ENCODE data around the gene PHACTR3.
"Not testable (repeated sequence)": the region's sequence is repeated elsewhere in the genome, so short reads cannot be mapped to it uniquely, and the experiment has no call there.

Gene PHACTR3

DNA sequence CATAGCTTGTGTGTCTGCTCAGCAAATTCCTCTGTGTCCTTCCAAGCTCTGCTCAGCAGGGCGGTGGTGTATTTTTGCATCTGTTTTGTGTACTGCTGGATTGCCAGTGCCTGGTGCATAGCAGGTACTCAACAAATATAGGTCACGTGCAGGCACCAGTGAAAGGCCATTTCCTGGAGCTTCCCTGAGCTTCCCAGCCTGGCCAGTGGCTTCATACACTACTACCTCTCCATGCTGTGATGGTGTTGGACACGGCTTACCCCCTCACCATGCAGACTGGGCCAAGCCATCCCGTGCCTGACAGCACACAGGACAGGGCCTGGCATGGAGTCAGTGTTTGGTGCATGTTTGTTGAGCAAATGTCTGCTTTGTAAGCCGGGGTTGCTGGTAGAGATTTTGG is 7.7 kb upstream of the PHACTR3 start:
- no peak for DNase-seq

DNA sequence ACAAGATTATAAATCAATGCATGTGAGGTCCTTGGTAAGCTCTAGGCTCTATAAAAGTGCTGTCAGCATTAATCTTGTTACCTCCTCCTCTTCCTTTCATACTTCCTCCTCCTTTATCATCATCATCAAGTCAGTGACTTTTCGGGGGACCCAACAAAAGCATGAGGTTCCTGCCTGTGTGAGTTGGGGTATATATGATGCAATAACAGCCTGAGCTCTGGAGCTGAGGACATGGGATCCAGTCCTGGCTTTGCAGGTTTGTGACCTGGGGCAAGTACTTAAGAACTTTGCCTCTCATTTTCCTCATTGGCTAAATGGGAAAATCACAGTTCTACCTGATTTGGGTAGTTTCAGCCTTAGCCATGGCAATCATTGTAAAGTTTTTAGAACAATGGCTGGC is 7.1 kb upstream of the PHACTR3 start:
- no peak for DNase-seq

DNA sequence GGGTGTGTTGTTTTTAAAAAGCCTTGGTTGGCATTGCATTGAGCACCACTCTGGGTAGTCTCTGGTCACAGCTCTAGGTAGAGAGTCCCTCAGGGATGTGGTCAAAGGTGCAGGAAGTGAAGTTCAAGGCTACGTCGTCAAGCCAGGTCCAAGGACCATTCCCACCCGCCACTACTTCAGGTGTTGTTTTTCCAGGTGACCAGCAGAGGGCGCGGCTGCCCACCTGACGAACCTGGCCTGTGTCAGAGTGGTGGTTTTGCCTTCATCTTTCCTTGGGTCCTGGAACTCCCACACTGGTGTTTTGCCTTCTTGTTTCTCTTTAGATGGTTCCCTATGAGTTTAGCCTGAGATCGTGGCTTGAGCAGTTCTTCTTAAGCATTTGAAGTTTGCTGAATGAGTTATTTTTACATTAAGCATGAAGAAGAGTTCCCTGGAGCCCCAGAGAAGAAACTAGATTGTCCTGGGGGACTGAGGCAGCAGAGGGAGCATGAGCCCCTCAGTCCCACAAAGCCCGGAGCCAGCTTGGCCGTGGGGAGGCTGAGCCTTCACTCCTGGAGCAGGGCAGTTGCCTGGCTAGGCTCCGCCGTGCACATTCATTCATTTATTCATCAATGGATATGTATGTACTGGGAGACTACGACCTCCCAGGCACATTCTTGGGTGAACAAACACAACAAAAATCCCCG is 5.6 kb upstream of the PHACTR3 start:
- no peak for DNase-seq

DNA sequence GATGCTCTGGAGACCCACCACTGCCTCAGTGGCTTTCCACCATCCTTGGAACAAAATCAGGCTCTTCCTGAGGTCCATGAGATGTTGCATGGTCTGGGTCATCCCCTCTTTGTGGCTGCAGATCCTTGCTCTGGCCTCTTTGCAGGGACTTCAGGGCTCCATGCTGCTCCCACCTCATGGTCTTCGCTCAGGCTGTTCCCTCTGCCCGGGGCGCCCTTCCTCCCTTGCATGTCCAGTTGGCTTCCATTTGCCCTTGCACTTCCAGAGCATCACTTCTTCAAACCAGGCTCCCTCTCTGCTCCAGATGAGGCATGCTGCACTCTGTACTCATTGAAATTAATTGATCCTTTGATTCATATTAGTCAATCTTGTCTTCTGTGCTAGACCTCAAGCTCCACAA is 4.4 kb upstream of the PHACTR3 start:
- DNase-seq, result no peak

DNA sequence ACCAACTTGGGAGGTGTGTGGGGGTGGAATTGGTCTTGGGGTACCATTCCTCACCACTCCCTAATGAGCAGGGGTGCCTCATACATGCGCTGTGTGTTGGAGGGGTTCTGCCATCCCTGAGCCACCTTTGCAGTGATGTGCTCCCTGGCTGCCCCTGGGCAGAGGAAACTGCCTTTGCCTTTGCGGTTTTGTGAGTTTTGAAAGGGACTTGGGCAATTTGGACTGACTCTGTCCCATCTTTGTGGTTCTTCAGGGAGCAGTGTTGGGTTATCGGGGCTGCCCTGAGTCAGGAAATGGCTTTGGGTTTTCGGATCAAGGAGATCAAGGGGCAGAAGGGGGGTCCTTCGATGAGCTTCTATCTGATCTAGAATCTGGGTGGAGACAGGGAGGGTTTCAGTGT is 3.9 kb upstream of the PHACTR3 start:
- no peak for DNase-seq

DNA sequence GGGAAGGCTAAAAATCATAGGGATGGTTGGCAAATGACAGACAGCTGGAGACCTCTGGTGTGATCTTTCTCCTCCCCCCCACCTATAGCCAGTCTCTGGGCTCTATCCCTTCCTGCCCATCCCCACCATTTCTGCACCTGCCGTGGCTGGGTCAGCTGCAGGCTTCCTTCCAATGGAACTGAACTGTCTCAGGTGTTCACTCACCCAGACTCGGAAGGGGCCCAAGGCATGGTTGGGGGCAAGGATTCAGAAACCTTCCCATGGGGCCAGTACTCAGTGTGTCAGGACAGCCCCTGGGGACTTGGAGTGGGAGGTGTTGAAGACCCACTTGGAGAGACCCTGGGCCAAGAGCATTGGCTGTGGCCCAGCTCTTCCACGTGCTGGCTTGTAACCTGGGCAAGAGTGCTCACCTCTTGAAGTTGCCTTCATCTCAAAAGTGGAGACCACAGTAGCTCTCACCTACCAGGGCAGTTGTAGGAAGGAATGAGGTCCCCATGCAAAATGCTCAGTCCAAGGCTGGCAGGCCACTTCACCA is 1.7 kb upstream of the PHACTR3 start:
- DNase-seq, result no peak

DNA sequence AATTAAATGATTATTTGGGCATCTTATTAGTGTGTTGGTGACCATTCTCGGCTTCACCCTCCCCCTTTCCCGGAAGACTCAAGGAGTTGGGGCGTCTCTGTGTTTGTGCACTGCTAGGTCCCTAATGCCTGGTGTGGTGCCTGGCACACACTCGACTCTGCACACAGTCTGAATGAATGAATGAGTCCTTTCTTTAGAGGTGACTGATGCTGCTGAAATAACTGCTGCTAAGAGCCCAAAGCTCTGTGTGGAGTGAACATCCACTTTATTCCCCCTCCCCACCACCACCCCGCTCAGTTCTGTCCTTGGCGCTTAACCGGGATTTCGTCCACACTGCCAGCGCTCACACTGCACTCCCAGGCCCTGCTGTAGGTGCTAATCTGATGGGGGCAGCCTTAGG is 1.2 kb upstream of the PHACTR3 start:
- no peak for DNase-seq

DNA sequence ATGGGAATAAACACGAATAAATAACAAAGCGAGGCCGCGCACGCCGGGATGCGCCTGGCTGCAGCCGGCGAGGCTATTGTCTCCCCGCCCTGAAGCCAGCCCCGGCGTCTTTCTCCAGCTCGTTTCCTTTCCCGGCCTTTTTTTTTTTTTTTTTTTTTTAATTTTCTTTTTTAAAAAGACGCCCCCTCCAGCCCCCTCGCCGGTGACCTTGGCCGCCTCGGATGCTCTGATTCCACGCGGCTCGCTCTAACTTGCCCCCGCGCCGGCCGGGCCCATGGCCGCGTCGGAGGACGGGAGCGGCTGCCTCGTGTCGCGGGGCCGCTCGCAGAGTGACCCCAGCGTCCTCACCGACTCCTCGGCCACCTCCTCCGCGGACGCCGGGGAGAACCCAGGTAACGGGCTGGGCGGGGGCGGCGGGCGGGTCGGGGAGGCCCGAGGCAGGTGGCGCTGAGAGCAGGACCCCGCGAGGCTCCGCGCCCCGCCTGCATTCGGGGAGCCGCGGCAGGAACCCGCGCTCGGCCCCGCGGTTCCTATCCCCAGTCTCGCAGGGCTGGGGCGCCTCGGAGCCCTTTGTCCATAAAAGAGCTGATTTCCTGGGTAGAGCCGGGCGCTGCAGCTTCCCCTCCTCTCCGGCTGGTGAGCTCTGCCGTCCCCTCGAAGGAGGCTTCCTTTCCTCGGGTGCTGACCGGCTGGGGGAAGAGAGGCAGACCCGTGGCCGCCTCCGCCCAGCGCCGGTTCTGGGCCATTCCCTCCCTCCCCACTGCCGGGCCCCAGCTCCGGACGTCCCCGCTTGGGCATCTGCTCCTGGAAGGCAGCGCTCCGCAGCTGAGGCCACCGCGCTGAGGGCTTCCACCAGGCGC is 631 bp downstream of the PHACTR3 start:
- no peak for DNase-seq

DNA sequence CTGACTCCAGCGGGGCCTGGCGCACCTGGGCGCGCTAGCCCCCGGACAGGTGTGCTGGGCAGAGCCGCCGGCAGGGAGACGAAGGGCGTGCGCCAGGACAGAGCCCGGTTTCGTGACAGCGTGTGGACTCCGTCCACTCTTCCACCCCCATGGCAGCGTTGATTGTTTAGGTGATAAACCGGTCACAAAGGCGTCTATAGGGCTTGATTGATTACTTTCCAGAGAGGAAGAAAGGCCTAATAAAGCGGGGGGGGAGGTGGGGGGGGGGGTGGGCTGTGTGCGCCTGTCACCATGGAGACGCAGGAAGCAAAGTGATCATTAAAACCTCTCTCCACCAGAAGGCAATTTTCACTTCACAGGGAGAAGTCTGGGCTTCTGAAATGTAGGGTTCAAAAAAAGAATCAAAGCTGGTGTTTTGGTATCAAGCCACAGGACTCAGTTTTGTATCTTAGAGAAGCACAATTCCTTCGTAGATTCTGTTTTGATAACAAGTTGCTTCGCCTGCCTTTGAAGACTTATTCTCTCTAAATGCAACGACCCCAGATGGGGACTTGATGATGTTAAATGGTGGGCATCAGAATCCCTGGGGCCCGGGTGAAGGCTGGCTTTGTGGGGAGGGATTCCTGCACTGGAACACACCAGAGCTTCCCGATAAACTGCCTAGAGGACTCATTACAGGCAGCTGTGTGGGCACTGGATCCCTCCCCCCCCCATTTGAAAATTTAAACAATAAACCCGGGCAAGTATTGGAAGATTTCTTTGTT is 1.4 kb downstream of the PHACTR3 start:
- DNase-seq, result peak; percentile 29

DNA sequence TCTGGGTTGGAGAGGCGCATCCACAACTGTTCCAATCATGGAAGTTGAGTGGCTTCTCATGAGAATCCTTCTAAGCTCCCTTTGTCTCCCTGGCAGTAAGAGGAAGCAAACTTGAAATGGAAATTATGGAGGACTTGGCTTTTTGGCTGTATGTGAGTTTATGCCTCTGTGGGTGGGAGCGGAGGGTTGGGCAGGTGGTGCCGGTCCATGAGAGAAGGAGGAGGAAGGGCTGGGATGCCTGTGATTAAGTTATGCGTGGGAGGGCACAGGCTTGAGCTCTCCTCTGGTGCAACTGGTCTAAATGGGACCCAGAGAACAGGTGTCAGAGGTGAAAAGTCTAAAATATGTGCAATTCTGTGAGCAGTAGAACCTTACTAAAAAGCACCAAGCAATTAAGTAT is 2.2 kb downstream of the PHACTR3 start:
- no peak for DNase-seq

DNA sequence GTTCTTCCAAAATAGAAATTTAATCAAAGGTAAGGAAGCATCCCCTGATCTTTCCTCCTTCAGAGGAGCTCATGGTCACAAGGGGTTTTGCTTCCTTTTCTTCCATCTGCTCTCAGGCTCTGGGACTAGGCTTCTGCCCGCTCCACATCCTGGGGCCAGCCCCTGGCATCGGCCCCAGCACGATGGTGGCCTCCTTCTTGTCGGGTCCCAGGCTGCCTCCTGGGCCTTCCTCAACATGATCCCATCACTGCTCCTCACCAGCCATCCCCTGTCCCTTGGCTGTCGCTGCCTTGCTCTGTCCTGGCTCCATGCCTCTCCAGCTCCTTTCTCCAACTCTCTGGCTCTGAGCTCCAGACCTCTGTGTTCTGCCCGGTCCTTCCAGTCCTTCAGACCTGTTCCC is 4.1 kb downstream of the PHACTR3 start:
- DNase-seq, result no peak

DNA sequence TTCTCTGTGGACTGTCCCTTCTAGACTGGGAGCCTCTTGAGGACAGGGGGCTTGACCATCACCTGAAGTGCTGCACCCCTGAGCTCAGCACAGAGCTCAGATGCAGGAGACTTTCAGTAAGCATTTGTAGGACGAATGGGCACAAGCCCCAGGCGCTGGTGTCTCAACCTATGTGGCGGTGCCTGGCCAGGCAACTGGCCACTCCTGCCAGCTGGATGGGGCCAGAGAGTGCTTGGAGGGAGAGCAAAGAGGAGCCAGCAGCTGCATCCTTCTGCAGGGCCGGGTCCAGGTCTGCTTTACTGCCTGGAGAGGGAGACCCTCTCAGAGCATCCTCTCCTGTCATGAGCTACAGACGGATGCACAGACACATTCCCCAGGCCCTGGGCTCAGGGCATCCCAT is 4.5 kb downstream of the PHACTR3 start:
- no peak for DNase-seq

DNA sequence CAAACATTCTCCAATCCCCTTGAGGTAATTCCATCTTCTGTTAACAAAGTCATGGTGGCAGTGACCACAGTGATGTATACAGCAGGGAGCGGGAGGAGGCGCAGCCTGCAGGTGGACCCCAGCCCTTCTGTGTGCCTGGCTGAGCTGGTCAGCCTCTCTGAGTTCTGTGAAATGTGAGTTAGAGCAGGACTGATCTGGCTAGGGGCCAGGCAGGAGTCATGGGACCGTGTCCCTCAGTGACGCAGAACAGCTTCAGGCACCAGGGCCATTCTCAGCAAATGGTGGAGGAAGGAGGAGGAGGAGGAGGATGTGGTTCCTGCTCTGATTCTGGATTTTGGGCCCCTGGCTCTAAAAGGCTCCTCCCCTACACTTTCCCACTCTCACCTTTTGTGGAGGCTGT is 6.9 kb downstream of the PHACTR3 start:
- DNase-seq, result no peak

DNA sequence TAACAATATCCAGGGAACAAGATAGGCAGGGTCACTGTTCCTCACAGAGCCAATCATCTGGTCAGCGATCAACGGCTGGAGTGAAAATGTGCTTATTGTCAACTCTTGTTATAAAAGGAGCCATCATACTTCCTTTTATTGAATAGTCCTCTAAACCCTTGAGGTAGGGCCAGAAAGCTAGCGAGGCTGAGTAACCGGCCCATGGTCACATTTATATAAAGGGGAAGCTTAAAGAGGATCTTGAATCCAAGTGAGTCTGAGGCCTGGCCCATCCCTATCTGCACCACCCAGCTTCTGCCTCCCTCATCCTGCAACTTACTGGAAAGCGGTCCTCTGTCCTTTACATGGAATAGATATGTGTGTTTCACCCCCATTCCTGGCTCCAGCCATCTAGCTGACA is 9.5 kb downstream of the PHACTR3 start:
- DNase-seq, result no peak

DNA sequence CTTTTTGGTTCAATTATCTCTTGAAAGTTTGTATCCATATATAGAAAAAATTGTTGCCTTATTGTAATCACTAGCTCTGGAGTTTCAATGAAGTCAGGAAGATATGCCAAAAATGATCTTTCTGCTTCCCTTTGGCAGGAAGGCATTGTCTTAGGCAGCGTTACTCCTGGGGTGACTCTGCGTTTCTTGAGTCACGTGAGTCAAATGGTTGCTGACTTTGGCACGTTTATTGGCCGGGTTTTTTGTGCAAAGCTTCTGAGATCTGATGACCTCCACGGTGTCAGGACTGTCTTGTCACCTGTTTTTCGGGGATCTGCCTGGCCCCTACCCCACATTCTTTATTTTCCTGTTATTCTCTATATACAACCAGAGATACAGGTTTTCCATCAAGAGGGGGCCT is 10.4 kb downstream of the PHACTR3 start:
- no peak for DNase-seq

DNA sequence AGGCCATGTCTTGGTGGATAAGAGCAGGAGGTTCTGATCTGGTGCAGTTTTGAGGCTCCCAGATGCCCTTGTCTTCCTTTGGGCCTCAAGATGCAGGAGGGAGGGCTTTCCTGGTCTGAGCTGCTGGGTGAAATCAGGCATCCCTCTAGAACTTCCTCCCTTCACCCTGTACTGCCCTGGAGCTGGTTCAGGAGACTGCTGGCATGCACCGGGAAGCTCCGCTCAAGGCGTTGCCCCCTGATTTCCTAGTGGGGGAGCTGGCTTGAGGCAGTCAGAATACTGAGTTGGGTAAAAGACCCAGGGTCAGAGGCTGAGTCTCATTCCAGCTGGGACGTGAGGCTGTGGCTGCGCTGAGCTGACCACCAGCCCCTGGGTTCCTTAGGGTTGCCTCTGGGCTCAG is 12.0 kb downstream of the PHACTR3 start:
- no peak for DNase-seq

DNA sequence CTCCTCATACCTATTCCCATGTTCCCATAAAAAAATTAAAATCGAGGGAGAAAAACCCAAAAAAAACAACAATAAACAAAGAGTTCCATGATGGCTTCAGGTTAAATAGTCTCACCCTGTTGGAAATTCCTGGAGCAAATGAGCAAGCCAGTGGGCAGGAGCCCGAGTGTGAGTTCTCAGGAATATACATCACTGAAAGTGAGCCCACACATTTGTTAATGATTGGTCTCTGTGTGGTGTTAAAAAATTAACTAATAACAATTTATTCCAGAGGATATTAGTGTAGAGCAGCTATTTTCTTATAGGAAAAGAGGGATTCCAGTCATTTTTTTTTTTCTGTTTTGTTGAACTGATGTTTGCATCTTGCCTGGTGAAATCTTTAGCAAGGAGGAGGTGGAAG is 12.9 kb downstream of the PHACTR3 start:
- DNase-seq, result no peak

DNA sequence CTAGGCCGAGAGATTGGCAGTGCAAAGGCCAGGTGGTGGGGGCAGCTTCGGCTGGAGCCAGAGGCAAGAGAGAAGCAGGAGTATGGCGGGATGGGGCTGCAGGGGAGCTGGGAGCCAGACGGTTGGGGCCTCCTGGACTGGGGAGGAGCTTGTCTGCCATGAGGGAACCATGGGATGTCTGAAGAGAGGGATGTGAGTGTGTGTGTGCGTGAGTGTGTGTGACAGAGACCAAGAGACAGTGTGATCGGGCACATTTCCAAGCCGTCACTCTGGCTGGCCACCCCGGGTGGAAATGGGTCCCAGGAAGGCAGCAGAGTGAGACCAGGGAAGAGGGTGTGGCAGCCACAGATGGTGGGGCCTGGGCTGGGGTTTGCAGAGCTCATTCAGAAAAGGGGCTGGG is 13.8 kb downstream of the PHACTR3 start:
- DNase-seq, result no peak

DNA sequence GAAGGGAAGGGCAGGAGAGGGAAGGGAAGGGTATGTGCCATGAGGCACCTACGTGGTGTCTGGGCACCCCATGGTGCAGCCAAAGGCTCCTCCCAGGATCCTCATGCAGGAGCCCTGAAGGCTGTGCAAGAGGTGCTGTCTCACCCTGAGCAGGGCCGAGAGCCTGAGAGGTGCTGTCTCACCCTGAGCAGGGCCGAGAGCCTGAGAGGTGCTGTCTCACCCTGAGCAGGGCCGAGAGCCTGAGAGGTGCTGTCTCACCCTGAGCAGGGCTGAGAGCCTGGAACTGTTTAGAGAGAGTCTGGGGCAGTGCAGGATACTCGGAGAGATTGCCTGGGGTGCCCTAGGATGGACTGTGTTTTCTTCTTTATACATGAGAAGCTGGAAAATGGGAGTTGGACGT is 14.2 kb downstream of the PHACTR3 start:
- DNase-seq, result not testable (repeated sequence)

DNA sequence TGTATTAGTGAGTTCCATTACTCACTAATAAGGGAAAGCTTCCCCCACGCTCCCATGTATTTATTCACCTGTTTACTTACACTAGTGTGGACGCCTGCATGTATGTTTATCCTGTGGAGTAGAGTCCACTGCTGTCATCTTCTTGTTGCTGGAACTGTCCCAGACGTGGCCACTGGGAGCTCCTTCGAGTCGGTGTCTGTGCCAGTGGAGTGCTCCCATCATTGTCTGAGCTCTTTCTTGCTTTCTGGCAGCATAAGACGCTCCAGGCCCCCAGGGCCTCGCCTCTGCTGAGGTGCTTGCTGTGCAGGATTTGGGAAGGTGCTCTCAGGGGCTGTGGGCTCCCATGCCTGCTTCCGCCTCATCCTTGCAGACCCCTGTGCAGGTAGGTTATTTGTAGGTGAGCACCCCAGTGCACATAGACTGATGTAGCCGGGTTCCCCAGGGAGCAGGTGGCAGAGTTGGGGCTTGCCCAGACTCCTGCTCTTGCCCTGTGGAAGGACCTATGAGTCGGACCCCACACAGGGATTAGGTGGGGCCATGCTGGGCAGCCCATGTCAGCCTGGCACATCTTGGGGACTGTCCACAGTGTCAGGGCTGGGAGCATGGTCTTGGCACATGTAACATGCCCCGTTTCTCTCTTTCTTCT is 16.6 kb downstream of the PHACTR3 start:
- DNase-seq, result no peak

DNA sequence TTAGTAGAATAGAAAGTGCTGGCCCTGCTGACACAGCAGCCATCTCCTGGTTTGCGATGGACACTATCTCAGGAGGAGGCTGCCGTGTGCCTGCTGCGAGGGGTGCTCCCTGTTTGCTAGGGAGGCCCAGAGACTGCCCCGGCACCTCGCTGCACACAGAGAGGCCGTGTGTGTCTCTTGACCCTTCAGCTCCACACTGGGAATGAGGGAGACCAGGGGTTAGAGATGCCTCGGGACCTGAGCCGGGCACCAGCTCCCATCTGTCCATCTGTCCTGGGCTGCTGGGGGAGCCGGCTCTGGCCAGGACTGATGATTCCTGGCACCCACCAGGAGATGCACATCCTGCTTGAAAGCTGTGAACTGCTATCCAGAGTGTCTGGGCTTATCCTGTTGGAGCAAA is 18.2 kb downstream of the PHACTR3 start:
- DNase-seq, result no peak

DNA sequence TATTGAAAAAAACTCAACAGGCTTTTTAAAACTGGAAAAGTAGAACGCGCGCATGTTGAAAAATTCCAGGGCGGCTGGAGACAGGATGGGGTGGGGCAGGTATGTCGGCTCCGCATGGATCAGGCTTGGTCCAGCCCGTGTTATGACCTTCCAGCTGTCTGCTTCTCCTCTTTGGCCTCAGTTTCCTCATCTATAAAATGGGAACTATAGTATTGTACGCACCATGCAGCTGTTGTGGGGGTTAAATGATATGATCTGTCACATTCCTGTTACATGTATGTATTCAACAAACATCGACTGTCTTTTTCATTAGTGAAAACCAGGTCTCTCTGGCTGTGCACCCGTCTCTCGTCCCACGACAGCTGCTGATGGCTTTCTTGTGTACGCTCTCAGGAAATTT is 18.8 kb downstream of the PHACTR3 start:
- no peak for DNase-seq

DNA sequence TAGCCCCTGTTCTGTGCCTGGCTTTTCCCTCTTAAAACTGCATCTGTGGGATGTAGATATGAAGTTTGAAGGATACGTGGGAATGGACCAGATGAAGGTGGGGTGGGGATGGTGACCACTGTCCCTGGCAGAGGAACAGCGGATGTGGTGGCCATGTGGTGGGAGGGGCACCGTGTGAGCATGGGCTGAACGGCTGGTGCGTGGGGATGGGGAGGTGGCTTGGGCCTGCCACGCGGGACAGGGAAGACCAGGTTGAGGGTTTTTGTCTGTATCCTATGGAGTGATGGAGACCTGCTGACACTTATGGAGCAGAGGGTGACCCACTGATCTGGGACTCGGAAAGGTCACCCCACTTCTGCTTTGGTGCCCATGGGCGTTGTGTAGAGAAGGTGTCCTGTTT is 19.2 kb downstream of the PHACTR3 start:
- DNase-seq, result no peak

Measured in DMS153 (cell line).